ENCODE data around the gene TRAPPC14.

Gene TRAPPC14

DNA sequence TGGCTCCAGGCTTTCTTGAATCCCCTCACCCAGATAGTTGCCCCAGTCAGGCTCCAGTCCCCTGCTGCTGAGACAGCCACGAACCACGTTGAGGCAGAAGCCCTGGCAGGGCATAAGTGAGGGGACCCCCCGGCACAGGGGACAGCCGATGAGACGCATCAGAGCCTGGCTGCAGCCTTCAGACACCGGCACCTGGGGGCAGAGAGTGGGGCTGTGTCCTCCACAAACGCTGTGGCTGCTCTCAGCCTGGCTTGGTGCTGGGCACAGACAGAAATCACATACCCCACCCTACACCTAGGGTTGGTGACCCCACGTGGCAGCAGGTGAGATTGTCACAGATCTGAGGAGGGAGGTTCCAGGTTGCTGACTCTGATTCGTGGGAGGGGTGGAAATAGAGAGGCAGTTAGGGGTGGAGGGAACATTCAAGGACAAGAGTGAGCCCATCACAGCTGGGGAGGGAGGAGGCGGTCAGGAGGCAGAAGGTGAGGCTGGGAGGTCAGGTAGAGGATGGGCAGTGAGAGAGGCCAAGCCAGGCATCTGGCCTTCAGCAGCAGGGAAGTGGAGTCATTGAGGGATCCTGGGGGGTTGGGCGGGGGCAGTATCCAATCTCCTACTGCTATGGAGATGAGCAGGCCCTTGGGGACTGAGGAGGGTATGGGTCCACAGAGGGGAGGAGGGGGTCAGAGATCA lies 15.4 kb upstream of the TRAPPC14 start:
- DNase-seq (ENCODE audit: low read depth, low spot score), result no peak

DNA sequence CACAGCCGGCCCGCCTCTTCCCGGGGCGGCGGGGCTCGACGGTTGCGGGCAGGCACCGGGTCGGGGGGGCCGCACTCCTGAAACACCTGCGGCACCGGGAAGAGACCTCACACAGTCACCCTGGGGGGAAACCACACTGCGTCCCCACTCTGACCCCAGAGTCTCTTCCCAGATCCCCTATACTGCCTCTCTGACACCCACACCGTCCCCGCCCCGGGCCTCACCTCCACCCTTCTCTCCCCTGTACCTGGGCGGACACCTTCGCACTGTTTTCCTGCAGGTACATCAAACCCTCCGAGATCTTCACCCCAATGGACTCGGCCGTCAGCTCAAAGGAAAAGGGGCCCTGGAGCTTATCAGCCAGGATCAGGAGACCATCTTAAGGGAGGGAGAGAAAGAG lies 13.3 kb upstream of the TRAPPC14 start:
- no peak for DNase-seq (ENCODE audit: low read depth, low spot score)

DNA sequence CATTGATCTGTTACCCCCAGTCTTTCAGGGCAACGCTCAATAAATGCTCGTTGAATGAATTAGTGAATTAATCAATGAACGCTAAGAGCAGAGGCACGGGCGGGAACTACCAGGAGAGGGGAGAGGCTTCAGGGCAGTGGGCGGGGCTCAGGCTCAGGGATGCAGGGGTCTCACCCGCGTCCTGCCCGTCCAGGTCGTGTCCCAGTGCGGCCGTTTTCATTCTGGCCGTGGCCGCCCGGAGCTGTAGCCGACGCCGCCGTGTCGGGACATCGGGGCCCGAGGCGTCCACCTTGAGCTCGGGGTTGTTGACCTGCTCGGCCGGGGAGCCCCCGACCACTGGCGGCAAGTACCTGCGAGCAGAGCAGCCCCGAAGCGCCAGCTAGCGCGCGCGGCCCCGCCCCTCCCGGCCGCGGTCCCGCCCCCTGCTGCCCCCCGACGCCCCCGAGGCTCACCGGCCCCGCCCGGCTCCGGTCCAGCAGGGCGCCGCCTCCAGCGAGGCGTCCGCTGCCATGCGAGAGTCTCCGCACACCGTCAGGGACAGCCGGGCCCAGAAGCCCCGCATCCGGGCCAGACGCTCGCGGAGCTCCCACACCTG lies 12.7 kb upstream of the TRAPPC14 start:
- no peak for DNase-seq (ENCODE audit: low read depth, low spot score)

DNA sequence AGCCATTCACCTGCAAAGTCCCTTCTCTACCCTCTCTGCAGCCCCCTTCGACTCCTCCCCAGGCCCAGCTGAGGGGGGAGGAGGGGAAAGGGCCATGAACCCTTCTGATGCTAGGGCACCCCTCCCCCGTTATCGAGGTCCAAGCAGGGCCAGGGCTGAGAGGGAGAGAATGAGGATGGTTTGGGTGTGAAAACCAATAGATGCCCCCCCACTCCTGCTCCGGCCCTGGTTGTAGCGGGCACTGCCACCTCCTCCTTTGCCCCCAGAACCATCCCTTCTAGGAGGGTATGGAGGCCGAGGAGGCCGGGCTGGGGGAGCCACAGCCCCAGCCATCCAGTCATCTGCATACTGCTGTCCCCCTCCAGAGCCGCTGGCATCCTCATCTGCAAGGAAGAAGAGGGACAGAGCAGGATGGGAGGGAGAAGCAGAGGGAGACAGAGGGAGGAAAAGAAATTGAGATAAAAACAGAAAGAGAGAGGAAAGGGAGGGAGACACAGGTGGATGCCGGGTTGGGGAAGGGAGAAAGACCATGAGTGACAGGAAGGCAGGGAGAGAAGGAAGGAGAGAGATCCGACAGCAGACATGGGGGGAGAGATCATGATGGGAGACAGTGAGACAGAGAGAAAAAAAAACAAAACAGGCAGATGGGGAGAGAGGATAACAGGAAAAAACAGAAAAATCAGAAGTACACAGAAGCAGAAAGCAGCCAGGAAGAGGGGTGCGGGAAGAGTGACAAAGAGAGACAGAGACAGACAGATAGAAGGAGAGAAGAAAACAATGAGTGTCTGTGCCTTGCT lies 11.8 kb upstream of the TRAPPC14 start:
- no peak for DNase-seq (ENCODE audit: low read depth, low spot score)

DNA sequence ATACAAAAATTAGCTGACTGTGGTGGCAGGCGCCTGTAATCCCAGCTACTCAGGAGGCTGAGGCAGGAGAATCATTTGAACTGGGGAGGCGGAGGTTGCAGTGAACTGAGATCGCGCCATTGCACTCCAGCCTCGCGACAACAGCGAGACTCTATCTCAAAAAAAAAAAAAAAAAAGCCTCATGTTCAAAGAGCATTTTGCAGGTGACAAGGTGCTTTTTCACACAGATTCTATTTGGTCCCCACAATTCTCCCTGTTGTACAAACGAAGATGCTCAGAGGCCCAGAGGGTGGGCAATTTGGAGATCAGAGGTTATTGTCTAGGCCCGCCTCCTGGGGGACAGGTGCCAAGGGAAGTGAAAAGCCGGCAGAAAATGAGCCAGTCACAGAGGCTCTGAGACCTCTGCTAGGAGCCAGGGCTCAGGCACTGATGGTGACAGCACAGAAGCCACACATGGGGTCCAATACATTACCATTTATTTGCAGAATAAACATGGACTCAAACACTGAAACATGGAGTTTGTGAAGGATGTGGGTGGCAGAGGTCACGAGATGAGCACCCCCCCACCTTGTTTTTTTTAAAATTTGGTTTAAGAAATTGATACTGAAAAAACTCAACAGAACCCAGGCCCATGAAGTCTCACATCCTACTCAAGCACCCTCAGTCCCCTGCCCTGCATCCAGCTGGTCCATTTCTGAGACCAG lies 10.8 kb upstream of the TRAPPC14 start:
- no peak for DNase-seq (ENCODE audit: low read depth, low spot score)

DNA sequence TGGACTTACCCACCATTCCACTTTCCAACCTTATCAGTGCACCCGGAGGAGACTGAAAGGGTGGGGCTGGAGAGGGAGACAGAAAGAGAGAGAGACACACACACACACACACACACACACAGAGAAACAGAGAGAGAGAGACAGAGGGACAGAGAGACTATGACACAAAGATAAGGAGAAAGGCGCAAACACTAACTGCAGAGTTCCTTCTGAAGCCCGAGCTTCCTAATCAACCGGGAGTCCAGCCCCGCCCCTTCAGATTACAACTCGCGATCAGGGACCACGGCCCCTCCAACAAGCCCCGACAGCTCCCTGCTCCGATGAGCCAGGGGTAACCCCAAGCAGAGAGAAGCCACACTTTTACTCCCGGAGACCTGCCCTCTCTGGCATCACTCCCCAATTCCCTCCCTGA lies 9.4 kb upstream of the TRAPPC14 start:
- DNase-seq (ENCODE audit: low read depth, low spot score), result no peak

DNA sequence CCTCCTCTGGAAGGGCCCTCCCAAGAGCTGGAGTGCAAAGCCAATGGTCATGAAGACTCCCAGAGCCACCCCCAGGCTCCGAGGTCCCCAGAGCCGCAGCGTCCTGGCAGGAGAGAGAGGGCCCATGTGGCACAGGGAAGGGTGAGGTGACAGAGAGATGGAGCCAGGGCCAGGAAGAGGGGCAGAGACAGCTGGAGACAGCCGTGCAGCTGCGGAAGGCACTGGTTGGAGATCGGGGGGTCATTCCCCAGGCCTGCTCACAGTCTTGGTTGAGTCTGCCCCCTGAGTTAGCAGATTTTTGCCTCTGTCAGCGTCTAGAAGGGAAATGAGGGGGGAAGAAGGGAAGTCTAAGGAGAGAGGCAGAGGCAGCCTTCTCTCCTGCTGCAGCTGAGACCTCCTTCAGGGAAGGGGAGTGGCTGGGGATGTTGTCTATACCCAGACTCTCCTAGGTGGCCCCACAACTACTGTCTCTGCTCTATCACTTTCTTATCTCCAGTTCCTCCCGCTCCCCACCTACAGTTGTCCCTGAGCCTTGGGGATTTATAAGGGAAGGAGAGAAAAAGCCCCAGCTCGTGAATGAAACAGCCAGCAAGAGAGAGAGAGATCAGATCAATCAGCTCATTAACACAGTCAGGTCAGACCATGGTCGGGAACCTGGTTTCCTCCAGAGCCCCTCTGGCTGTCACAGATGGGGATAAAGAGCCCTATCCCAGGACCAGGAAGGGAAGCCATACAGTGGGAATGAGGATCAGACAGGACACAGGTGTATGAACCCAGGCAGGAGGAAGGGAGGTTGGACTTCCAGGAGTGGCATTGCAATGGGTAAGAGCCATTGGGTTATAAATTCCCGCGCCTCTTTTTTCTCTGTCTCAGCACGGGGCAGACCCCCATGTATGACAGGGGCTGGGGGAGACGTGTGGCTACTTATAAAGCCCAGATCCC lies 8.7 kb upstream of the TRAPPC14 start:
- DNase-seq (ENCODE audit: low read depth, low spot score), result no peak

DNA sequence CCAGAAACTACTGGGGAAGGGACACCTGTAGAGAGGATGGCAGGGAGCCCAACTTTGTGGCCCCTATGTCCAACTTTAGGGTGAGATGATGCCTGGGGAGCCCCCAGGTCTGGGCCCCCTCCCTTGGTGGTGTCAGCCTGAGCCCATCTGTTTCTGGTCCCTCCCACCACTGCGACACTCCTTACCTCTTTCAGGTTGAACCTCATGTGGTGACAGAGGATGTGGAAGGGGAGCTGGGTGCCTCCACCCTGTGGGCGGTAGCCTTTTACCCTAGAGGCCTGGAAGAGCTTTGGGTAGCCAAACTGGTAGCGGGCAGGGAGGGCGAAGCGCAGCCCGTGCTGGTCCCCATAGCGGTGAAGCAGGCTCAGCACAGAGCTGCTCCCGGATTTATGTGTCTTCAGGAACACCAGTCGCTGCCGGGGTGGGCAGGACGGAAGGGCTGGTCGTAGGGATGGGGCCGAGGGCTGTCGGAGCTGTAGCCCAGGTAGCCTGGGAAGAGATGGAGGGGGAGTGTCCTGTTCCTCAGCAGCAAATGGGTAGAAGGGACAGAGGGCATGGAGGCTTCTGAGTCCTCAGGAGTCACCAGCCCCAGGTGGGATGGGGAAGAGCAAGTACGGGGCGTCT lies 7.9 kb upstream of the TRAPPC14 start:
- DNase-seq (ENCODE audit: low read depth, low spot score), result no peak

DNA sequence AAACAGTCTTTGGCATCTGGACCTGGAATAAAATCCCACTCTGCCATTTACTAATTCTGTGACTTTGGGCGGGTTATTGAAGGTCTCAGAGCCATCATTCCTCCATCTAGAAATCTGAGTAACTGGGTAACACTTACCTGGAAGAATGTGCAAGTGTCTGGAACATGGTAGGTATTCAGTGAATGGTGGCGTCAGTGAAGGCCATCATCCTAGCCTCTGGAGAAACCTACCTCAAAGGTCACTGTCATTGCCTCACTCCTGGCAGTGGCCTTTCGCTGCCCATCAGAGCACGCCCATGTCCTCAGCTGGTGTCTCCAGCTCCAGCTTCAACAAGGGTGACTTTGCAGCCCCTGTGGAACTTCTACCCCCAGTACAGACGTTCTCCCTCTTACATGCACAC lies 5.3 kb upstream of the TRAPPC14 start:
- no peak for DNase-seq (ENCODE audit: low read depth, low spot score)

DNA sequence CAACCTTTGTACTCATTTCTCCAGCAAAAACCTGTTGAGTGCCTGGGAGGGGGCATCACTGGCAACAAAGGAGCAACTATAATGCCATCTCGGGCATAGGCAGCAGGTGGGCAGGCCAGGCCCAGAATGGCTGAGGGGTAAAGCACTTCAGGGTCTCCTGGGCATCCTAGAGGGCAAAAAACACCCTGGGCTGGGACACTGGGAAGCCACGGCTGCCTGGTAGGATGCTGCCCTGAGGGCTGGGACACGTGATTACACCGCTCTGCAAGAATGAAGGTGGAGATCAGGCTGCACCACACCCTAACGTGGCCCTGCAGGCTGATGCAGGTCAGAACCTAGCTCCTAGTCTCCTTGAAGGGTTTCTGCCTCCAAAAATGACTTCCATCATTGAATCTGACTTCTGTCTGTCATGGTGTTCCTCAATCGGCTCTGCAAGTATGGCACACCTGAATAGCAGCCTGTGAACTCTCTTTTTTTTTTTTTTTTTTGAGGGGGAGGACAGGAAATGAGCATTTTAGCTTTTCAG lies 4.5 kb upstream of the TRAPPC14 start:
- no peak for DNase-seq (ENCODE audit: low read depth, low spot score)

DNA sequence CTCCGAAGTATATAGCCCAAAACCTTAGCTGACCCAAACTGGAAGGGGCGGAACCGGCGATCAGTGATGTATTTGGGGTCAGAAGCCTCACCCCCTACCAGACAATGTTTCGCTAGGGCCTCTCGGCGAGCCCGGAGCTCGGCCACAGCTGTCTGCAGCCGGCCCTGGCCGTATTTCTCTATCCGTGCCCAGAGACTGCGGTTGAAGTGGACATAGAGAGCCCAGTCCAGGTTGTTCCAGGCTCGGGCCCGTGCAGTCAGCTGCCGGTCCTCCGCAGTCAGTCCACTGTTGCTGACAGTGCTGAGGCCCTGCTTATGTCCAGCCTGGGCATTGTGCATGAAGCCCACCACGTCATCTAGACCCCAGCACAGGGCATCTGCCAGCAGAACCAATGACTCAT lies 1.5 kb upstream of the TRAPPC14 start:
- no peak for DNase-seq (ENCODE audit: low read depth, low spot score)

DNA sequence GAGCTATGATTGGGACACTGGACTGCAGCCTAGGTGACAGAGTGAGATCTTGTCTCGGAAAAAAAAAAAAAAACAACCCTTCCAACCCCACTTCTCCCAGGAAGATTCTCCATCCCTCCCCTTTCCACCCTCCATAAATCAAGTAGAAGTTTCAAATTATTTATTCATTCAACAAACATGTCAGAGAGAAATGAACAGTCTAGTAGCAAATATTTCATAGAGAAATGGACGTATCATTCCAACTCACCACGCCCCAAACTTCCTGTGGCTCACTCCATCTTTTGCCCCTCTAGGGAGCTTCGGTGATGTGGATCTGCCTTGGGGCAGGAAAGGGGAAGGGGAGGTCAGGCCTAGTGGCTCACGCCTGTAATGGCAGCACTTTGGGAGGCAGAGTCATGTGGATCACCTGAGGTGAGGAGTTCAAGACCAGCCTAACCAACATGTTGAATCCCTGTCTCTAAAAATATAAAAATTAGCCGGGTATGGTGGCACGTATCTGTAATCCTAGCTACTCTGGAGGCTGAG lies 638 bp upstream of the TRAPPC14 start:
- DNase-seq (ENCODE audit: low read depth, low spot score), result no peak

DNA sequence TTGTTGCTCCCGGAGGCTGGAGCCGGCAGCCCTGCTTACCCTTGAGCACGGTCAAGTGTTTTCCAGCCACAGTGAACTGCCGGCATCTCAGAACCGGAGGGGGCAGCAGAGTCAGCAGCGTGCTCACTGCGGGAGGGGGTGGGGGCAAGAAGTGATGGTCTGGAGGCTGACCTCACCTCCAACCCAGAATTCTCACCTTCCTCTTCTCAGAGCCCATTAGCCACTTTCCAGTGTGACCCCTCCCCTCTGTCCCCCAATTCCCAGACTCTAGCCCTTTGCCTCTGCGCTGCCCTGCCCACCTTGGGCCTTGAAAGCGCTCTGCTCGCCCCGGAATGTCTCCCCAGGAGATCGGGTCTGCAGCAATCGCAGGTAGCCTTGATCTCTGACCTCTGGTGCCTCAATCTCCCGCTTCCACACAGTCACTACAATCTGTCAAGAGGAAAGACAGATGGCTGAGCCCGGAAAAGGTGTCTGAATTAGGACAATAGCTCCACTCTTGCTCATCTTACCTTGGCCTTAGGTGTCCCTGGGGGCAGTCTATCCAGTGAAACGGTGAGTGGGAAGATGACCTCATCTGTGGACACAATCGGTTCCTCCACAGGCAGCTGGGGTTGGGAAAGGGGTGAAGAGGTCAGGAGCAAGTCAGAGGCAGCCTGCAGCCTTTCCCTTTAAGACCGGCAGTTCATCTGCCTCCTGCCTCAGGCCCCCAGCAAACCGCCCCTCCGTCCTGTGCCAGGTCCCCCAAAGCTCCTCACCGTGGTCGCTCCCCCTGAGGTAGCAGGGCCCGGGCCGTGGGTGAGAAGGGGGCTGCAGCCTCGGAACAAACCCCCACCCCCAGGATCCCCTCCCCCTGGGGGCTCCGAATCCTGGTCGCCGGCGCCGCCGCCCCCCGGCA lies 942 bp downstream of the TRAPPC14 start:
- DNase-seq (ENCODE audit: low read depth, low spot score), result no peak

DNA sequence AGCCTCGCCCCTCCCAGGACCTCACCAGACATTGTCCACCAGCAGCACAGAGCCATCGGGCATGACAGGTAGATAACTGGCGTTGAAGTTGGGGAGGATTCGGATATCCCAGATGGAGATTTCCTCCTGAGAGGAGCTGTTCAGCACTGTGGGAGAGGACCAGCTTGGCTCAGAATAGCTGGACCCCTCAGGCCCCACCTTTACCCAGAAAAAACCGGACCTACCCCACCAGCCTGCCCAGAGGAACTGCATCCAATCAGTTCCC lies 1.5 kb downstream of the TRAPPC14 start:
- no peak for DNase-seq (ENCODE audit: low read depth, low spot score)

DNA sequence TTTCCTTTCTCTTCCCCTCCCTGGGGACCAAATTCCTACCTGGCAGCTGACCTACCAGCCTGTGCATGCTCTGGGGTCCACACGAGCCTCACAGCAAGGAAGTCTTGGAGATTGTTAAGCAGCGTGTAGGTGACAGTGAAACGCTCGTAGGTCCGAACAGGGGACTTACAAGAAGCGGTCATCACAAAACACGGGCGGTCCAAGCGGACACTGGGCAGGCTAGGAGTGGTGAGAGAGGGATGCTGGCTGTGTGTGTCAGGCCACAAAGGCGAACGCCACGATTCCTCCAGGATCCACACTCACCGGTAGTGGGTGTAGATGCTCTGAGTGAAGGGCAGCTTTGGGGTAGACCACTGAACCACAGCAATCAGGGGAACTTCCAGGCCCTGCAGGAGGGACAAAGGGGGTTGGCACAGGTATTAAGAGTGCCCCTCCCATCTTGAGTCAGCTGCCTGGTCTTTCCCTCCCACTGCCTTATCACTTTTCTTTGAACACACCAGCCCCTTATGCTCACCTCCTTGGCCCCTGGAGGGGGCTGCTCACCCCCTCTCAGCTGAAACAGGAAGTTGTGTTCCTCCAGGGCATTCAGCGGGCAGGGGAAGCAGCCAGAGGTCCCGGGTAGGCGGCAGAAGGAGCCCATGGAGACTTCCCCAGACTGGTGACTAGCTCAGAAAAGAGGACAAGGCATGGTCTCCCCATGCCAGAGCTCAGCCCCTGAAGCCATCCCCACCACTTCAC lies 2.0 kb downstream of the TRAPPC14 start:
- no peak for DNase-seq (ENCODE audit: low read depth, low spot score)

DNA sequence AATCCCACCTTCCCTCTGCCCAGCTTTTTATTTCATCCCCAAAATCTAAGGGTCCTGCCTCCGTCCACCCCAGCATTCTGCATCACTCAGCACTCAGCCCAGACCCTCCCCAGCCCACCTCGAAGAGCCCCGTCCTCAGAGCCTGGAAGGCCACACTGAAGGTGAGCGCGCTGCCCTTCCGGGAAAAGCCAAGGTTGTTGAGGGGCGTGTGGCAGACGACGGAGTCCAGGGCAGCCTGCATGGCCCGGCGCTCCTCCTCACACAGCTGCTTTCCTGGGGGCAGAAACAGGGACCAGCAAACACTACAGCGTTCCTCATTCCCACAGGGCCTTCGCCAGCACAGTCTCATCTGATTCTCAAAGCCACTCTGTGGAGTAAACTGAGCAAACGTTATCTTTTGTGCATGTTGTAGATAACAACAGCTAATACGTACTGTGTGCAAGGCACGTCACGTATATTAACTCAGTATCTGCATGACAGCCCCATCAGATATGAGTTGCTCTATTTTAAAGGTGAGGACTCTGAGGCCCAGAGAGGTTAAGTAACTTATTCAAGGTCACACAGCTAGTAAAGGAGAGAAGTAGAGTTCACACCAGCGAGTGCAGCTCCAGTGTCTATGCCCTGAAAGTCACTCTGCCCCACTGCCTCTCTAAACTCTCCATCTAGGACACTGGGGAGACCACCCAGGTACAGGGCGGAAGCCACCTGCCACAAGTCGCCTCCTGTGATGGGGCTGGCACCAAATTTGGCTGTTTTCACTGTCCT lies 2.8 kb downstream of the TRAPPC14 start:
- no peak for DNase-seq (ENCODE audit: low read depth, low spot score)

DNA sequence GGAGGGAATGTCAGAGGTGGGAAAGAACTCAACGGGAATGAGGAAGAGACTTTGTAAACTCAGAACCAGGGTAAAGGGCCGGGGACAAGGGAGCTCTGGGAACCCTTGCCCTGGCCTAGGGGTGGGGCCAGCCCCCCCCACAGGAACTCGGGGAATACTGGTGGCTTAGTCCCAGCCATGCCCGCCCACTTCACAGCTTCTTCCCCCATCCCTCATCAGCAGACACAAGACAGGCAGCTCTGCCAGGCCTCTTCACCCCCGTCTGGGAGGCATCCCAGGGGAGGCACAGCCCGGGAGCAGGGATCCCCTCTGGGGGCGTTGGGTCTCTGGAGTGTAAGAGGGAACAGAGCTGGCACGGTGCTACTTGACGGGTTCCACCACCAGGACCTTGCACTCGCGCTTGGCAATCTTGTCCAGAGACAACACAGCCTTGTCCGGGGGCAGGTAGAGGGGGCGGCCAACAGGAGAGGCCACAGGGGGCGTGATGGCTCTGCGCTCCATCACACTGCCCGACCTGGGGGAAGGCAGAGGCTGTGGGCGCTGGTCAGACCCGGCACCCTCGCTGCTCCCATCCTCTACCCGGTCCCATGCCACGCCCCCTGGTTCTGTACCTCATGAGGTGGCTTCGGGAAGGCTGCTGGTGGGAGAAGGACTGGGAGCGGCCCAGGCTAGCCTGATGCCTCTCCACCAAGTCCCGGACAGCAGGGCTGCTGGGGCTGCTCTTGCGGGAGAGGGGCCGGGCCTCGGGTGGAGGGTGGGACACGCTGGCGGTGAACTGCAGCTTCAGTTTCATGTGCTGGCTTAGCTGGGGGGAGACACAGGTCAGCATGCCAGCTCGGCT lies 3.7 kb downstream of the TRAPPC14 start:
- no peak for DNase-seq (ENCODE audit: low read depth, low spot score)

Measured in iPS DF 19.7 (cell line).